ENCODE results near the gene FOXJ3.
A peak's percentile ranks its signal among the peaks of the same experiment; 100 is the strongest.

FOXJ3 gene

GRCh38 chr1:42334240-42335049, 590 bp downstream of the FOXJ3 start:
- DNase-seq (ENCODE audit: low read depth in 3 of 3), result peak in 2 of 3 experiments; percentile 9 to 22

GRCh38 chr1:42333662-42334239, 1.3 kb downstream of the FOXJ3 start:
- no peak for DNase-seq (ENCODE audit: low read depth in 3 of 3)

- no peak for DNase-seq (ENCODE audit: low read depth in 3 of 3)
Measured at GRCh38 chr1:42332877-42333276, 2.2 kb downstream of the FOXJ3 start.

- no peak for DNase-seq (ENCODE audit: low read depth in 3 of 3)
Measured at GRCh38 chr1:42330215-42330614, 4.8 kb downstream of the FOXJ3 start.

- no peak for DNase-seq (ENCODE audit: low read depth in 3 of 3)
Measured at GRCh38 chr1:42328916-42329496, 6.0 kb downstream of the FOXJ3 start.

- DNase-seq (ENCODE audit: low read depth in 3 of 3), result no peak
Measured at GRCh38 chr1:42328047-42328625, 6.9 kb downstream of the FOXJ3 start.

- no peak for DNase-seq (ENCODE audit: low read depth in 3 of 3)
Measured at GRCh38 chr1:42325014-42325402, 10.0 kb downstream of the FOXJ3 start.

- DNase-seq (ENCODE audit: low read depth in 3 of 3), result no peak
Measured at GRCh38 chr1:42324398-42325013, 10.5 kb downstream of the FOXJ3 start.

- no peak for DNase-seq (ENCODE audit: low read depth in 3 of 3)
Measured at GRCh38 chr1:42323551-42323950, 11.5 kb downstream of the FOXJ3 start.

GRCh38 chr1:42322577-42322976, 12.5 kb downstream of the FOXJ3 start:
- DNase-seq (ENCODE audit: low read depth in 3 of 3), result no peak

- DNase-seq (ENCODE audit: low read depth in 3 of 3), result no peak
Measured at GRCh38 chr1:42321731-42322130, 13.3 kb downstream of the FOXJ3 start.

GRCh38 chr1:42320708-42321107, 14.3 kb downstream of the FOXJ3 start:
- no peak for DNase-seq (ENCODE audit: low read depth in 3 of 3)

- no peak for DNase-seq (ENCODE audit: low read depth in 3 of 3)
Measured at GRCh38 chr1:42319871-42320484, 15.1 kb downstream of the FOXJ3 start.

- no peak for DNase-seq (ENCODE audit: low read depth in 3 of 3)
Measured at GRCh38 chr1:42319128-42319851, 15.7 kb downstream of the FOXJ3 start.

GRCh38 chr1:42318601-42319000, 16.4 kb downstream of the FOXJ3 start:
- no peak for DNase-seq (ENCODE audit: low read depth in 3 of 3)

- no peak for DNase-seq (ENCODE audit: low read depth in 3 of 3)
Measured at GRCh38 chr1:42317308-42317707, 17.7 kb downstream of the FOXJ3 start.

GRCh38 chr1:42316292-42316691, 18.7 kb downstream of the FOXJ3 start:
- no peak for DNase-seq (ENCODE audit: low read depth in 3 of 3)

- no peak for DNase-seq (ENCODE audit: low read depth in 3 of 3)
Measured at GRCh38 chr1:42315500-42315899, 19.5 kb downstream of the FOXJ3 start.

- DNase-seq (ENCODE audit: low read depth in 3 of 3), result no peak
Measured at GRCh38 chr1:42313970-42314369, 21.1 kb downstream of the FOXJ3 start.

- no peak for DNase-seq (ENCODE audit: low read depth in 3 of 3)
Measured at GRCh38 chr1:42312576-42313212, 22.3 kb downstream of the FOXJ3 start.

GRCh38 chr1:42311897-42312296, 23.1 kb downstream of the FOXJ3 start:
- DNase-seq (ENCODE audit: low read depth in 3 of 3), result no peak

Data from stimulated activated CD4-positive, alpha-beta T cell treated with anti-CD3 and anti-CD28 coated beads, TNF-alpha, amount 100 ng/mL, for 4 hours (primary cell).